Immature natural killer cell (primary cell): ENCODE data around the gene CDH4. TPM values are rescaled to one million over a fixed set of nuclear protein-coding genes. Genes with fewer than 3 reads are reported as not detected.

Experiments
- DNase-seq, 3 donors: peaks; one replicate each; pipeline ENCODE4 v3.0.0; 2022; ENCODE audit warnings: mixed read lengths in 1 of 3
- H3K27ac Mint-ChIP-seq, 6 donors: one replicate each; pipeline ENCODE4 v1.8.0; 2020; ENCODE audit warnings: mixed read lengths in 6 of 6, mild to moderate bottlenecking in 5 of 6, inconsistent platforms in 4 of 6, moderate library complexity in 3 of 6
- H3K27me3 Mint-ChIP-seq, 3 donors: one replicate each; pipeline ENCODE4 v1.8.0; 2020 to 2021; ENCODE audit warnings: low read depth in 3 of 3, mild to moderate bottlenecking in 3 of 3, mixed read lengths in 3 of 3, moderate library complexity in 3 of 3, inconsistent platforms in 1 of 3
- H3K36me3 Mint-ChIP-seq, 3 donors: one replicate each; pipeline ENCODE4 v1.8.0; 2020; ENCODE audit warnings: mixed read lengths in 3 of 3, inconsistent platforms in 2 of 3, mild to moderate bottlenecking in 2 of 3
- H3K4me1 Mint-ChIP-seq, 2 donors: one replicate each; pipeline ENCODE4 v1.8.0; 2020; ENCODE audit warnings: inconsistent platforms in 2 of 2, mild to moderate bottlenecking in 2 of 2, mixed read lengths in 2 of 2, moderate library complexity in 1 of 2
- H3K4me3 Mint-ChIP-seq, 5 donors: one replicate each; pipeline ENCODE4 v1.8.0; 2020; ENCODE audit warnings: mild to moderate bottlenecking in 5 of 5, mixed read lengths in 5 of 5, inconsistent platforms in 3 of 5, moderate library complexity in 3 of 5
- H3K9me3 Mint-ChIP-seq, 6 donors: one replicate each; pipeline ENCODE4 v1.8.0; 2020; ENCODE audit warnings: mild to moderate bottlenecking in 6 of 6, mixed read lengths in 6 of 6, inconsistent platforms in 4 of 6, moderate library complexity in 3 of 6
- polyA plus RNA-seq, 3 donors: library from polyadenylated mRNA; unstranded; fragments of 300-500 nt; fragmentation: Illumina TruSeq; gene quantifications; one replicate each; pipeline ENCODE4 v1.2.3, GENCODE V29; 2021

Gene CDH4
- polyA plus RNA-seq, 3 donors from 2014 or later: not detected

GRCh38 chr20:61736001-61736635 lies 484.1 kb downstream of the CDH4 start:
- DNase-seq: no peak
- H3K27ac Mint-ChIP-seq: no peak overlapping the region

DNA sequence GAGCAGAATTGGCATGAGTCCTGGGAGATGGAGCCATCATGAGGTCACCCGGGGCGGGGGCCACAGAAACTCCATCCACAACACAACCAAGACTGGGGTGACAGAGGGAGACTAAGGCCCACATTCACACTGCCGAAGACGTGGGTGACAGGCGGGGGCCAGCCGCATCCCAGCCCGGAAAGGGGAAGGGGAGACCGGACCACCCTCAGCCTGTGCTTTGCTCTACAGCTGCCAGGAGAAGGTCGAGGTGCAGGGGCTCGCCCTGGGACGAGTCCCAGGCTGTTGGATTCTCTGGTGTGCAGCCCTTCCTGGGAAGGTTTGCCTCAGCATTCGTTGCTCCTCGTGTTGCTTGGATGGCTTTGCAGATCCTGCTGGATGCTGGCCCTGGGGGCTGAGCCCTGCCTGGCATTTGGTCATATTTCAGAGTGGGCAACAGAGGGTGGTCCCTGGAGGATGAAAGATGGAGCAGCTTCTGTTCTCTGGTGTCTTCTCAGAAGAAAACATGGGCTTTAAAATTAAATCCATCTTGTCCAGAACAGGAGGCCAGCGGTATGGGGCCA lies 484.8 kb downstream of the CDH4 start:
- no peak for DNase-seq

More at GRCh38 chr20:61736001-61736635, 484.1 kb downstream of the CDH4 start:
- peaks cover 0 to 1% (median 0%) of the 10 kb centered on the region in 3 donors for H3K27me3 Mint-ChIP-seq
- H3K9me3 Mint-ChIP-seq: no peaks in the 10 kb centered on the region
- no peaks in the 10 kb centered on the region for H3K36me3 Mint-ChIP-seq
- H3K4me1 Mint-ChIP-seq: no peaks in the 10 kb centered on the region
- H3K4me3 Mint-ChIP-seq: no peak overlapping the region

GRCh38 chr20:61737346-61737745 lies 485.3 kb downstream of the CDH4 start:
- Mint-ChIP-seq H3K9me3 (no peaks in the 10 kb centered on the region), H3K27ac (no peak overlapping the region), H3K4me3 (no peak overlapping the region), H3K36me3 (no peaks in the 10 kb centered on the region), H3K4me1 (no peaks in the 10 kb centered on the region), H3K27me3 (peaks cover 0 to 1% (median 0%) of the 10 kb centered on the region in 3 donors)
- DNase-seq: no peak

More for the DNA sequence above, 484.8 kb downstream of the CDH4 start:
- Mint-ChIP-seq H3K9me3 (no peaks in the 10 kb centered on the region), H3K36me3 (no peaks in the 10 kb centered on the region), H3K4me1 (no peaks in the 10 kb centered on the region), H3K4me3 (no peak overlapping the region), H3K27me3 (peaks cover 0 to 1% (median 0%) of the 10 kb centered on the region in 3 donors), H3K27ac (no peak overlapping the region)

- H3K27ac Mint-ChIP-seq: no peak overlapping the region
- H3K9me3 Mint-ChIP-seq: no peaks in the 10 kb centered on the region
- no peak overlapping the region for H3K4me3 Mint-ChIP-seq
- H3K4me1 Mint-ChIP-seq: no peaks in the 10 kb centered on the region
- no peaks in the 10 kb centered on the region for H3K36me3 Mint-ChIP-seq
- no peak for DNase-seq
- peaks cover 0 to 1% (median 0%) of the 10 kb centered on the region in 3 donors for H3K27me3 Mint-ChIP-seq
These were observed 485.9 kb downstream of the CDH4 start for GRCh38 chr20:61737812-61738443.

DNA sequence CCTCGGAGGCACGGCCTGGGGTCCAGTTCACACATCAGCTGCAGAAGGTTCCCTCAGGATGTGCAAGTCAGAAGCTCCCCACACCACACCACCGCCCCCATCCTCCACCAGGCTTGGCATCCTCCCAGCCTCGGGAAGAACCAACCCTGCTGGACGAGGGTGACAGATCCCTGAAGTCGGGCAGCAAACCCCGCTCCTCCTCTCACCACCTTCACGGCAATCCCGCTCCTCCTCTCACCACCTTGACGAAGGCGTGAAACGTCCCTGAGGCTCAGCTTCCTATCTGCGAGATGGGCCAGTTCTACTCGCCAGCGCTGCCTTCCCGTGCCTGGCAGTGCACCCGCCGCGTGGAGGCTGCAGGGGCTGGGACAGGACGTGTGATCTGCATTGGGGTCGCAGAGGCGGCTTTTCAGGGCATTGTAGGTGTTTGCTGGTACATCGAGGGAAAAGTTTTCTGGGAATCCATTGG lies 486.6 kb downstream of the CDH4 start:
- DNase-seq: no peak
- no peak overlapping the region for H3K4me3 Mint-ChIP-seq

DNA sequence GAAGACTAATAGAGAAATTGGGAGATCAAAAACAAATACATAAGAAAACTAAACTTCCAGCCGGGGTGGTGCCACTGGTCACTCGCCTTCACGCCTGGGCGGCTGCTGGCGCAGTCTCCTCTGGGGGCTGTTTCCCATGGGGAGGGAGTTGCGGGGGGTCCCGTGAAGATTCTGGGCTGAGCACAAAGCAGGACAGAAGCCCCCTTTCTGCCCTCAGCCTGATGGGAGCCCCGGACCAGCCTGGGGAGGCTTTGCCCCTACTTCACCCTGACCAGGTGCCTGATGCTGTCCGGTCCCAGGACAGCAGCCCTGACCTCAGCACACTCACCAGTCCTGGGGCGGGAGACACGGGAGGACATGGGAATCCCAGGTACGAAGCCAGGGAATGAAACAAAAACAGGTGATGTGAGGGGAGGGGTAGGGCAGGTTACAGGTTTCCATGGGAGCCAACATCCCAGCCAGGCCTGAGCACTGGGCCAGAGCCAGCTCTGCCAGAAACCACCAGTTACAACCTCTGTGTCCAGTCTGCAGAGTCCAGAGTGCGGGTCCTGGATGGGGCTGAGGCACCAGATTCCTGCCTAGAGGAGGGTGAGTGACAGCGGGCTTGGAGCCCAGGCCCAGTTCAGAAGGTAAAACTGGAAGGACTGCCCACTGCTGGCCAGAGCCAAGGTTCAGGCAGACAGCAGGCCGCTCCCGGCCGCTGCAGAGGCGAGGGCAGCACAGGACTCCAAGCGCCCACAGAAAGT lies 487.2 kb downstream of the CDH4 start:
- no peak overlapping the region for H3K4me3 Mint-ChIP-seq
- no peaks in the 10 kb centered on the region for H3K36me3 Mint-ChIP-seq
- H3K4me1 Mint-ChIP-seq: no peaks in the 10 kb centered on the region
- peaks cover 0 to 1% (median 0%) of the 10 kb centered on the region in 3 donors for H3K27me3 Mint-ChIP-seq
- no peak overlapping the region for H3K27ac Mint-ChIP-seq
- no peaks in the 10 kb centered on the region for H3K9me3 Mint-ChIP-seq
- DNase-seq: no peak

More for the DNA sequence above, 486.6 kb downstream of the CDH4 start:
- Mint-ChIP-seq H3K4me1 (no peaks in the 10 kb centered on the region), H3K9me3 (no peaks in the 10 kb centered on the region), H3K27me3 (peaks cover 0 to 1% (median 0%) of the 10 kb centered on the region in 3 donors), H3K36me3 (no peaks in the 10 kb centered on the region), H3K27ac (no peak overlapping the region)

- no peak for DNase-seq
- Mint-ChIP-seq H3K27me3 (peaks cover 0 to 1% (median 0%) of the 10 kb centered on the region in 3 donors), H3K9me3 (no peaks in the 10 kb centered on the region), H3K36me3 (no peaks in the 10 kb centered on the region), H3K4me1 (no peaks in the 10 kb centered on the region), H3K27ac (no peak overlapping the region), H3K4me3 (no peak overlapping the region)
These were observed 487.7 kb downstream of the CDH4 start for GRCh38 chr20:61739832-61740118.

- Mint-ChIP-seq H3K27ac (peak overlapping the region in 1 of 6 donors; percentile 22), H3K9me3 (no peaks in the 10 kb centered on the region)
These were observed 490.2 kb downstream of the CDH4 start for GRCh38 chr20:61742097-61742825.

DNA sequence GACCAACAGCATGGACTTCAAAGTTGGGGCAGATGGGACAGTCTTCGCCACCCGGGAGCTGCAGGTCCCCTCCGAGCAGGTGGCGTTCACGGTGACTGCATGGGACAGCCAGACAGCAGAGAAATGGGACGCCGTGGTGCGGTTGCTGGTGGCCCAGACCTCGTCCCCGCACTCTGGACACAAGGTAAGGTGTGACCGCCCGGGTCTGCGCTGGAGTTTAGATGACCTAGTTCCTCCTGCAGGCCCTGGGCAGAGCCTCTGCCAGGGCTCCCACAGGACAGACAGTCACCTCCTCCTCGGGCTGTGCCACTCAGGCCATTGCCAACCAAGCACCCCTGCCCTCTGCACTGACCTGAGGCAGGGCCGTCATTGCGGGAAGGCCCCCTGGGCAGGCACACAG lies 491.5 kb downstream of the CDH4 start:
- Mint-ChIP-seq H3K4me3 (no peak overlapping the region), H3K27ac (no peak overlapping the region), H3K27me3 (no peaks in the 10 kb centered on the region), H3K4me1 (no peaks in the 10 kb centered on the region), H3K9me3 (no peaks in the 10 kb centered on the region), H3K36me3 (no peaks in the 10 kb centered on the region)
- no peak for DNase-seq

More at GRCh38 chr20:61742097-61742825, 490.2 kb downstream of the CDH4 start:
- no peaks in the 10 kb centered on the region for H3K27me3 Mint-ChIP-seq
- H3K4me3 Mint-ChIP-seq: no peak overlapping the region
- DNase-seq: no peak
- H3K4me1 Mint-ChIP-seq: no peaks in the 10 kb centered on the region
- no peaks in the 10 kb centered on the region for H3K36me3 Mint-ChIP-seq

DNA sequence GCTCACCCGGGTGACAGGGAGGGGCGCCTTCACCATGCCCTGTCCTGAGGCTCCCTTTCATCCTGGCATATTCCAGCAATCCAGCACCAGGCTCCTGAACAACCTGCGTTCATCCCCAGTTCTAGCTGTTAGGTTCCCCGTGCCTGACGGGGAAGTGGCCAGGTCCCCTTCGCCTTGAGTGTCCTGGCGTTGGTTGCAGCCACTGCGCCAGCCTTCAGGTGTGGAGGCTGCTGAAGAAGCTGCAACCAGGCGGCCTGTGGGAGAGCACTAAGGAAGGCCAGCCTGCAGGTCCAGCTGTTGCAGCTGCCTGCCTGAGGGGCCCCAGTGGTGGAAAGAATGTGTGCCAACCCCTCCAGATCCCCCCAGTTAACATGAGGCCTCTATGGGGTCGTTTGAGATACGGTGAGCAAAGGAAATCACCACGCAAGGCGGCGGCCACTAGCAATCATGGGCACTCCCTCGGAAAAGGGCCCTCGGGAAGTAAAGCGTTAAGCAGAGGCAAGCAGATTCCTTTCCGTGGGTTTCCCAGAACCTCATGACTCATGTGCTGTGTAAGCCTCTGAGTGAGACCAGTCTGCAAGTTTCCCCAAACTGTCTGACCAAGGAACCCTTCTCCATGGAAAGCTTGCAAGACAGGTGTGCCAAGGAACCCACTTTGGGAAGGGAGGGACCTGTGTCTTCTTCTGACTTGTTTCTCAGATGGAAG lies 492.8 kb downstream of the CDH4 start:
- H3K27me3 Mint-ChIP-seq: no peaks in the 10 kb centered on the region
- no peak overlapping the region for H3K4me3 Mint-ChIP-seq
- H3K27ac Mint-ChIP-seq: no peak overlapping the region
- H3K9me3 Mint-ChIP-seq: peaks cover 0 to 3% (median 0%) of the 10 kb centered on the region in 6 donors
- H3K36me3 Mint-ChIP-seq: no peaks in the 10 kb centered on the region
- H3K4me1 Mint-ChIP-seq: no peaks in the 10 kb centered on the region
- DNase-seq: no peak

DNA sequence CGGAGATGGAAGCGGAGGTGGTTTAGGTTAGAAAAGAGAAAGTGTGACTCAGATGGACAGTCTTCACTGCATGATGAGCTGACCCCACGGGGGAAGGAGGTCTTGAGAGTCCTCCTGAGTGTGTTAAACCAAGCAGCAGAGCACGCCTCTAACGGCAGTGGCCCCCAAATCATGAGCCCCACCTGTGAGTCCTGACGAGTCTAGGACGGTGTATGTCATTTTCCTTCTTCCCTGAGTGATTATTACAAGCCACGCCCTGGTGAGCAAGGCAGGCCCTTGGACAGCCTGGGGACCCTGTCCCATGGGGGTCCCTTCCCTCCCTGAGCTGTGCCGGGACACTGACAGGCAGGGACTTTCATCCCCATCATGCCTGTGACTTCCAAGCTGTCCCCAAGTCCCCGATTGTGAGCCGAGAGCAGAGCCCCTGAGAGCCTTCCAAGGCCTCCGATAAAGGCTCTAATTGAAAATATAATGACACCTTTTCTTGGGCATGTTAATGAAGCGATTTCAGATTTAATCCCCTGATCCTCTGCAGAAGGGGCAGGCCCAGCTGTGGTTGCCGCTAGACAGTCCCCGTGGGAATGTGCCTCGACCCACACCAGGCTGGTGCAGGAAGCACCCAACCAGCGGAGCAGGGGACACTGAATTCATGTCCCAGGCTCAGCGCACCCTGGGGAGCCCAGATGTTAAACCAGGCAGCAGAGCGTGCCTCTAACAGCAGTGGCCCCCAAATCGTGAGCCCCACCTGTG lies 493.5 kb downstream of the CDH4 start:
- no peaks in the 10 kb centered on the region for H3K36me3 Mint-ChIP-seq

DNA sequence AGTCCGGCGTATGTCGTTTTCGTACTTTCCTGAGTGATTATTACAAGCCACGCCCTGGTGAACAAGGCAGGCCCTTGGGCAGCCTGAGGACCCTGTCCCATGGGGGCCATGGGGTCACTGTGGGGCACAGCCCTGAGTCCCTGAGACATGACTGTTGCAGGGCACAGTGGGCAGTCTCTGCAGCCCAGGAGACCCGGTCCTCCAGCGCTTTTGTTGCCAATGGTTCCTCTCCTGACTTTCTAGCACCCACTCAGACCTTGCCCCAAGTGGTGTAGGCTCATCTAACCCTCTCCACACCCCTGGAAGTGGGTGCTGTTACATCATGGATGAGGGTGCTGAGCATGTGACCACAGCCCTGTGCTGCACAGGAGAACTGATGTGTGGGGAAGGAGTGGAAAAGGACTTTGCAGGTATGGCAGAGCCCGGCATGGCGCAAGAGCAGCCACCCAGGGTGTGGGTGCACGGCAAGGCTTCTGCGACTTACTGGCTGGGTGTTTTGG lies 494.1 kb downstream of the CDH4 start:
- Mint-ChIP-seq H3K27ac (no peak overlapping the region), H3K4me3 (no peak overlapping the region), H3K4me1 (no peaks in the 10 kb centered on the region), H3K27me3 (no peaks in the 10 kb centered on the region), H3K9me3 (peaks cover 0 to 10% (median 2%) of the 10 kb centered on the region in 6 donors), H3K36me3 (no peaks in the 10 kb centered on the region)
- no peak for DNase-seq

More for the DNA sequence above, 493.5 kb downstream of the CDH4 start:
- DNase-seq: no peak
- no peak overlapping the region for H3K27ac Mint-ChIP-seq
- no peak overlapping the region for H3K4me3 Mint-ChIP-seq
- no peaks in the 10 kb centered on the region for H3K27me3 Mint-ChIP-seq
- no peaks in the 10 kb centered on the region for H3K4me1 Mint-ChIP-seq
- H3K9me3 Mint-ChIP-seq: peaks cover 0 to 8% (median 1%) of the 10 kb centered on the region in 6 donors
